ENCODE measurements around the gene CD248. TPM values are rescaled to one million over a fixed set of nuclear protein-coding genes. Genes with fewer than 3 reads are reported as not detected.

Gene CD248
- total RNA-seq, 1 donor from 2014 or later: 95.2 TPM

DNA sequence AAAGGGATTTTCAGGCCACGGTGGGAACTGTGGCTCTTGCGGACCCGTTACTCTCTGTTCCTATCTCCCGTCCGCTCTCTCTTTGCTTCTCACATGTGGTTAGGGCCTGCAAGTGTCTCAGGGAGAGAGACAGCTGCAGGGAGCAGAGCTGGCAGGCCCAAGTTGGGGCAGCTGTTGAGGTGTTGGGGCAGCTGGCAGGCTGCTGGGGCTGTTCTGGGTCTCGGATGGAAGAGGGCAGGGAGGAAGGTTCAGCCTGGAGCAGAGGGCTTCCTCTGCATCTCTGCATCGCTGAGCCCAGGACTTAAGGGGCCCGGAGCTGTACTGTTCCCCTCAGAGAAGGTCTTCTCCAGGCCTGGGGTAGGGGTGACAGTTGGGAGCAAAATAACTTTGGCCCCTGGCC, 41.4 kb downstream of the CD248 start:
- H3K4me3 Mint-ChIP-seq: no peak overlapping the region

GRCh38 chr11:66274219-66274618, 42.6 kb downstream of the CD248 start:
- H3K4me3 Mint-ChIP-seq: no peak overlapping the region
- no peak for DNase-seq (ENCODE audit: low spot score in 2 of 2, unreplicated experiment in 2 of 2)
- no peaks in the 10 kb centered on the region for H3K9me3 Mint-ChIP-seq
- H3K27me3 Mint-ChIP-seq (ENCODE audit: low read depth): no peaks in the 10 kb centered on the region
- H3K4me1 Mint-ChIP-seq: peaks cover 14% of the 10 kb centered on the region
- TF ChIP-seq, protein P1, sequence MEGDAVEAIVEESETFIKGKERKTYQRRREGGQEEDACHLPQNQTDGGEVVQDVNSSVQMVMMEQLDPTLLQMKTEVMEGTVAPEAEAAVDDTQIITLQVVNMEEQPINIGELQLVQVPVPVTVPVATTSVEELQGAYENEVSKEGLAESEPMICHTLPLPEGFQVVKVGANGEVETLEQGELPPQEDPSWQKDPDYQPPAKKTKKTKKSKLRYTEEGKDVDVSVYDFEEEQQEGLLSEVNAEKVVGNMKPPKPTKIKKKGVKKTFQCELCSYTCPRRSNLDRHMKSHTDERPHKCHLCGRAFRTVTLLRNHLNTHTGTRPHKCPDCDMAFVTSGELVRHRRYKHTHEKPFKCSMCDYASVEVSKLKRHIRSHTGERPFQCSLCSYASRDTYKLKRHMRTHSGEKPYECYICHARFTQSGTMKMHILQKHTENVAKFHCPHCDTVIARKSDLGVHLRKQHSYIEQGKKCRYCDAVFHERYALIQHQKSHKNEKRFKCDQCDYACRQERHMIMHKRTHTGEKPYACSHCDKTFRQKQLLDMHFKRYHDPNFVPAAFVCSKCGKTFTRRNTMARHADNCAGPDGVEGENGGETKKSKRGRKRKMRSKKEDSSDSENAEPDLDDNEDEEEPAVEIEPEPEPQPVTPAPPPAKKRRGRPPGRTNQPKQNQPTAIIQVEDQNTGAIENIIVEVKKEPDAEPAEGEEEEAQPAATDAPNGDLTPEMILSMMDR (IDR thresholded peaks at IDR 0.05; ENCODE audit: unreplicated experiment): no peak
- no peak overlapping the region for H3K27ac Mint-ChIP-seq
- H3K36me3 Mint-ChIP-seq: peaks cover 24% of the 10 kb centered on the region

More for the DNA sequence above, 41.4 kb downstream of the CD248 start:
- H3K4me1 Mint-ChIP-seq: peaks cover 7% of the 10 kb centered on the region
- no peaks in the 10 kb centered on the region for H3K9me3 Mint-ChIP-seq
- TF ChIP-seq, protein P1 (IDR thresholded peaks at IDR 0.05; ENCODE audit: unreplicated experiment): no peak
- H3K27me3 Mint-ChIP-seq (ENCODE audit: low read depth): peaks cover 4% of the 10 kb centered on the region
- peaks cover 24% of the 10 kb centered on the region for H3K36me3 Mint-ChIP-seq
- no peak for DNase-seq (ENCODE audit: low spot score in 2 of 2, unreplicated experiment in 2 of 2)
- H3K27ac Mint-ChIP-seq: no peak overlapping the region

DNA sequence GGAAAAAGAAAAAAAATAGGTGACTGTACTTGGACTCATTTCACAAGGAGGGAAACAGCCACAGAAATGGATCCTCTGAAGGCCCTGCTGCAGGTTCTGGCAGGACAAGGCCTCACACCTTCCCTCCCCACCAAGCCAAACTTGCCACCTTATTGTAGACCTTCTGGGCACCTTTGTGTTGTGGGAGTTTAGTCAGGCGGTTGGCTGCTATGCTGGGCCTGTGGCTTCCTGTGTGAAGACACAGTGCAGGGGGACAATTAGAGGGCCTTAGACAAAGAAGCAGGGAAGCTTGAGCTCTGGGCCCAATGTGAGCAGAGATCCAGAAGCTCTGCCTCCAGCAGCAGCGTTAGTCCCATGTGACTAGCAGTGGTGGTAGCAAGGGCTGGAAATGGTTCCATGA, 44.2 kb downstream of the CD248 start:
- TF ChIP-seq, protein P1 (IDR thresholded peaks at IDR 0.05; ENCODE audit: unreplicated experiment): no peak
- Mint-ChIP-seq H3K27me3 (ENCODE audit: low read depth) (no peaks in the 10 kb centered on the region), H3K4me3 (no peak overlapping the region), H3K9me3 (no peaks in the 10 kb centered on the region), H3K36me3 (peaks cover 24% of the 10 kb centered on the region), H3K27ac (no peak overlapping the region), H3K4me1 (peaks cover 11% of the 10 kb centered on the region)
- no peak for DNase-seq (ENCODE audit: low spot score in 2 of 2, unreplicated experiment in 2 of 2)

- Mint-ChIP-seq H3K27me3 (ENCODE audit: low read depth) (no peaks in the 10 kb centered on the region), H3K4me3 (no peak overlapping the region), H3K36me3 (peaks cover 26% of the 10 kb centered on the region), H3K4me1 (peaks cover 17% of the 10 kb centered on the region), H3K9me3 (no peaks in the 10 kb centered on the region), H3K27ac (no peak overlapping the region)
- TF ChIP-seq, protein P1 (IDR thresholded peaks at IDR 0.05; ENCODE audit: unreplicated experiment): no peak
- DNase-seq (ENCODE audit: low spot score in 2 of 2, unreplicated experiment in 2 of 2): no peak
Observed at GRCh38 chr11:66271816-66272215, 45.0 kb downstream of the CD248 start.

DNA sequence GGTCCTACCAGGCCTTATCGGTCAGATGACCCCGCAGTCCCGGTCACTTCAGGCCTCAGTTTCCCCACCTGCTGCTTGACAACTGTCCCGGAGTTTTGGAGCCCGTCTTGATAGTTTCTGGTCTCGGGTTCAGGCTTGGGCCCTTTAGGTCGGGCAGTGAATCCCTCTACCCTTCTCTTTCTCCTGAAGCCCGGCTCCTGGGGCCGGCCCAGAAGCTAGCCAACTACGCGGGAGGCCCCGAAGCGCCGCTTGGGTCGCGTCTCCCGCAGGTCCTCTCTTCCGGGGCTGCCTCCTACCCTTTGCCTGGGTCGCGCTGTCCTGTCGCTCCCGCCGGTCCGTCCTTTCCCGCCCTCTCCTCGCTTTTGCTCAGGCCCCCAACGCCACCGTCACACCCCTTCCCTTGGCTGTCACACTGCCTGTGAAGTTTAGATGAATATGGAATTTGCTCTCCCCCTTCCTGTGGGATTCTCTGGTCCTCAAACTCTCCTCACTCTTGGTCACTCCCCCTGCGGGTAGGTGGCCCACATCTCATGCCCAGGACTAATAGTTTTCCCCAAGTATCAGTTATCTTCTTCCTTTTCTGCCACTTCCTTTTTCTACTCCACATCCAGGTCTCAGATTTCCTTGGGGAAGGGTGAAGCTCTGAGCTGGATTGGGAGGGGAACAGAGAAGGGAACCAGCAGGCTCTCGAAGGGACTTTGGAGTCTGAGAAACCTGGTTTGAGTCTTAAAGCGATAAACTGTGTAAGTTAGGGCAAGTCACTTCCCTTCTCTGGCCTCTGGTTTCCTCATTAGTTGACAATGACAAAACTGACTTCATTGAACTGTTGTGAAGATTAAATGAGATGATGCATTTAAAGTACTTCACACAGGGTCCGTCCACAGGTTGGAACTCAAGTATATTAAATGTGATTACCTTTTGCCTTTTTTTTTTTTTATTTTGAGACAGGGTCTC, 47.6 kb downstream of the CD248 start:
- Mint-ChIP-seq H3K36me3 (peaks cover 27% of the 10 kb centered on the region), H3K4me1 (peaks cover 17% of the 10 kb centered on the region), H3K9me3 (no peaks in the 10 kb centered on the region), H3K27ac (peak overlapping the region; percentile 100), H3K27me3 (ENCODE audit: low read depth) (no peaks in the 10 kb centered on the region), H3K4me3 (peak overlapping the region; percentile 92)
- TF ChIP-seq, protein P1 (IDR thresholded peaks at IDR 0.05; ENCODE audit: unreplicated experiment): no peak
- peak in 1 of 2 experiments; percentile 55 for DNase-seq (ENCODE audit: low spot score in 2 of 2, unreplicated experiment in 2 of 2)

Measured in mesothelial cell of epicardium (in vitro differentiated cells).